Testis (tissue), 2 donors: ENCODE measurements around the gene SDE2.

Source experiments
- POLR2A ChIP-seq: fragments of 450-650 bp; IDR thresholded peaks from one replicate; pipeline ENCODE4 v1.6.1; 2017; ENCODE audit warnings: antibody characterized with exemption, mild to moderate bottlenecking, moderate library complexity
- TF ChIP-seq, protein P1 (sequence below), 3 experiments: fragments of 450-650 bp in 2 of 3; fragments of 200-600 bp in 1 of 3; sonication (generic) in 1 of 3; IDR thresholded peaks; one replicate each; pipeline ENCODE4 v1.5.1; 2016 to 2019; ENCODE audit warnings: antibody characterized with exemption in 3 of 3, mild to moderate bottlenecking in 2 of 3, moderate library complexity in 1 of 3

DNA sequence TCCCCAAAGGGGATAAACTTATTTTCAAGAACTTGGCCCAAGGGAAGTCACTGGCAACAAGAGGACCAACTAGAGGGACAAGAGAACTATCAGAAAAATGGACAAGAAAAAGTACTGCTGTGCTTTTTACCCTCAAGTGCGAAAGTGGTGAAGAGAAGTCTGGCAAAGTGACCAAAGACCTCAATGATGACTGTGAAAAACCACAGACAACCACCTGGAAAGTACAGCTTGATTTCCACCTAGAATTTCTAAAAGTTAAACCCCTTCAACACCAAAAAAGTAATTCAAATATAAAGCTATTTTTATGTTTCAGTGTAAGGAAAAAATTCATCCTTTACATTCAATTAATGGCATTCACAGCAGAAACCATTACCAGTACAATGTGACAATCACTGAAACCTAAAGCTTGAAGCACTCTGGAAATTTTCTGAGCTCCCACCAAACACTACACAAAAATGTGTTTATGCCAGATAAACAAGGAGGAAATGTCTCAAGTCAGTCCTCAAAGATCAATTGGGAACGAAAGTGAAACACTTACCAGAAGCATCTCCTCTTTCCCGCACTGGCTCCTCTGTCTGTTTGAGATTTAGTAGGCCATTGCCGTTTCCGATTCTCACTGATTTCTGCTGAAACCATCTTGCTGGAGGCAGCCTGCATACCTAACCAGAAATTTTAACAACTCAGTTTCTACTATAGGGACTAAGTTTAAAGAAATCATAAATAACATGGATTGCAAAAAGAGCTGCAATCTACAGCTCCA lies 8.3 kb downstream of the SDE2 start:
- no peak for TF ChIP-seq POLR2A
- TF ChIP-seq, protein P1, sequence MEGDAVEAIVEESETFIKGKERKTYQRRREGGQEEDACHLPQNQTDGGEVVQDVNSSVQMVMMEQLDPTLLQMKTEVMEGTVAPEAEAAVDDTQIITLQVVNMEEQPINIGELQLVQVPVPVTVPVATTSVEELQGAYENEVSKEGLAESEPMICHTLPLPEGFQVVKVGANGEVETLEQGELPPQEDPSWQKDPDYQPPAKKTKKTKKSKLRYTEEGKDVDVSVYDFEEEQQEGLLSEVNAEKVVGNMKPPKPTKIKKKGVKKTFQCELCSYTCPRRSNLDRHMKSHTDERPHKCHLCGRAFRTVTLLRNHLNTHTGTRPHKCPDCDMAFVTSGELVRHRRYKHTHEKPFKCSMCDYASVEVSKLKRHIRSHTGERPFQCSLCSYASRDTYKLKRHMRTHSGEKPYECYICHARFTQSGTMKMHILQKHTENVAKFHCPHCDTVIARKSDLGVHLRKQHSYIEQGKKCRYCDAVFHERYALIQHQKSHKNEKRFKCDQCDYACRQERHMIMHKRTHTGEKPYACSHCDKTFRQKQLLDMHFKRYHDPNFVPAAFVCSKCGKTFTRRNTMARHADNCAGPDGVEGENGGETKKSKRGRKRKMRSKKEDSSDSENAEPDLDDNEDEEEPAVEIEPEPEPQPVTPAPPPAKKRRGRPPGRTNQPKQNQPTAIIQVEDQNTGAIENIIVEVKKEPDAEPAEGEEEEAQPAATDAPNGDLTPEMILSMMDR (IDR thresholded peaks at IDR 0.05): no peak
